ENCODE measurements around the gene NRXN2. TPM values are rescaled to one million over a fixed set of nuclear protein-coding genes. Genes with fewer than 3 reads are reported as not detected.

Gene NRXN2
- total RNA-seq, 1 donor from 2014 or later: 0.14 TPM

GRCh38 chr11:64742889-64743590, 20.0 kb upstream of the NRXN2 start:
- H3K4me3 Mint-ChIP-seq (ENCODE audit: unreplicated experiment): no peak overlapping the region
- TF ChIP-seq CTCF (IDR thresholded peaks at IDR 0.05; ENCODE audit: insufficient read depth, low read depth, low read length) (peak; percentile 41), EZH2 (IDR thresholded peaks at IDR 0.05; ENCODE audit: insufficient read depth, low read length) (peak; percentile 66)
- Histone ChIP-seq H3K9me3 (ENCODE audit: insufficient read depth, low read depth, low read length) (no peaks in the 10 kb centered on the region), H3K79me2 (ENCODE audit: insufficient read depth, low read length) (no peaks in the 10 kb centered on the region), H3K9ac (ENCODE audit: low read length) (no peak overlapping the region), H3K27me3 (ENCODE audit: insufficient read depth, low read length) (peaks cover 43% of the 10 kb centered on the region), H3K27ac (ENCODE audit: low read depth, low read length) (no peak overlapping the region), H3K4me1 (ENCODE audit: insufficient read depth, low read length) (peaks cover 24% of the 10 kb centered on the region), H3K4me3 (ENCODE audit: insufficient read depth, low read depth, low read length) (peak overlapping the region; percentile 3), H3K36me3 (ENCODE audit: insufficient read depth, low read length) (no peaks in the 10 kb centered on the region), H4K20me1 (ENCODE audit: insufficient read depth, low read length) (peaks cover 5% of the 10 kb centered on the region), H2AFZ (ENCODE audit: low read depth, low read length) (peak overlapping the region; percentile 62), H3K4me2 (ENCODE audit: low read length) (peak overlapping the region; percentile 68)
- H3K4me1 Mint-ChIP-seq (ENCODE audit: low read depth, unreplicated experiment): peaks cover 2% of the 10 kb centered on the region
- no peaks in the 10 kb centered on the region for H3K36me3 Mint-ChIP-seq (ENCODE audit: low read depth, unreplicated experiment)
- H3K9me3 Mint-ChIP-seq (ENCODE audit: unreplicated experiment): no peaks in the 10 kb centered on the region
- H3K27ac Mint-ChIP-seq (ENCODE audit: unreplicated experiment): no peak overlapping the region
- FAIRE-seq (no peak), DNase-seq (ENCODE audit: low read depth) (no peak)
- H3K27me3 Mint-ChIP-seq (ENCODE audit: low read depth, unreplicated experiment): peaks cover 36% of the 10 kb centered on the region

GRCh38 chr11:64742087-64742888, 19.3 kb upstream of the NRXN2 start:
- Histone ChIP-seq H3K27ac (ENCODE audit: low read depth, low read length) (no peak overlapping the region), H3K4me2 (ENCODE audit: low read length) (peak overlapping the region; percentile 68), H3K4me3 (ENCODE audit: insufficient read depth, low read depth, low read length) (peak overlapping the region; percentile 3), H3K27me3 (ENCODE audit: insufficient read depth, low read length) (peaks cover 43% of the 10 kb centered on the region), H3K9me3 (ENCODE audit: insufficient read depth, low read depth, low read length) (no peaks in the 10 kb centered on the region), H3K36me3 (ENCODE audit: insufficient read depth, low read length) (no peaks in the 10 kb centered on the region), H3K9ac (ENCODE audit: low read length) (no peak overlapping the region), H4K20me1 (ENCODE audit: insufficient read depth, low read length) (peaks cover 5% of the 10 kb centered on the region), H3K79me2 (ENCODE audit: insufficient read depth, low read length) (no peaks in the 10 kb centered on the region), H3K4me1 (ENCODE audit: insufficient read depth, low read length) (peaks cover 24% of the 10 kb centered on the region), H2AFZ (ENCODE audit: low read depth, low read length) (peak overlapping the region; percentile 62)
- H3K36me3 Mint-ChIP-seq (ENCODE audit: low read depth, unreplicated experiment): no peaks in the 10 kb centered on the region
- peaks cover 38% of the 10 kb centered on the region for H3K27me3 Mint-ChIP-seq (ENCODE audit: low read depth, unreplicated experiment)
- no peak overlapping the region for H3K4me3 Mint-ChIP-seq (ENCODE audit: unreplicated experiment)
- H3K4me1 Mint-ChIP-seq (ENCODE audit: low read depth, unreplicated experiment): peaks cover 2% of the 10 kb centered on the region
- DNase-seq (ENCODE audit: low read depth) (no peak), FAIRE-seq (no peak)
- no peak overlapping the region for H3K27ac Mint-ChIP-seq (ENCODE audit: unreplicated experiment)
- no peaks in the 10 kb centered on the region for H3K9me3 Mint-ChIP-seq (ENCODE audit: unreplicated experiment)
- peak; percentile 89 for TF ChIP-seq EZH2 (IDR thresholded peaks at IDR 0.05; ENCODE audit: insufficient read depth, low read length)
- TF ChIP-seq CTCF (IDR thresholded peaks at IDR 0.05; ENCODE audit: insufficient read depth, low read depth, low read length): no peak

Data from astrocyte (in vitro differentiated cells and primary cell).